Loucy (cell line): ENCODE results near the gene IST1.

ENCODE experiments used
- CTCF ChIP-seq: fragments of 200-600 bp; sonication (generic); conservative IDR thresholded peaks from 2 replicates; pipeline ENCODE4 v1.5.1; 2014; ENCODE audit warnings: mild to moderate bottlenecking, antibody characterized with exemption, low read length
- EZH2phosphoT487 ChIP-seq: fragments of 200-600 bp; IDR thresholded peaks from 2 replicates; pipeline ENCODE4 v1.6.1; 2018; ENCODE audit warnings: antibody characterized with exemption, mild to moderate bottlenecking, moderate library complexity, borderline replicate concordance

- no peak for TF ChIP-seq EZH2phosphoT487
- no peak for TF ChIP-seq CTCF
Observed at GRCh38 chr16:71954180-71954579, 58.8 kb downstream of the IST1 start.
